GM23338 (cell line): Measurements from ENCODE around the gene BAZ1B. TPM values are rescaled to one million over a fixed set of nuclear protein-coding genes. Genes with fewer than 3 reads are reported as not detected.

ENCODE experiments used
- ATAC-seq: fragments of 200-7000 bp; cut with Tn5 transposase; 3 replicates; pipeline ENCODE4 v1.9.1; 2020
- DNase-seq: peaks from one replicate; pipeline ENCODE4 v3.0.0-alpha.2; 2015; ENCODE audit warnings: low spot score
- H2AFZ ChIP-seq: fragments of 200-600 bp; sonication (generic); 2 replicates; pipeline ENCODE4 v1.8.0; 2016; ENCODE audit warnings: antibody characterized with exemption, mild to moderate bottlenecking, moderate library complexity
- H3F3A ChIP-seq: fragments of 200-600 bp; sonication (generic); replicated peaks from 2 replicates; pipeline ENCODE4 v1.8.0; 2017; ENCODE audit warnings: antibody characterized with exemption, mixed run types, low read depth
- H3K27ac ChIP-seq: fragments of 200-600 bp; sonication (generic); 2 replicates; pipeline ENCODE4 v1.6.1; 2016; ENCODE audit warnings: low read depth
- H3K27me3 ChIP-seq: fragments of 200-600 bp; sonication (generic); 2 replicates; pipeline ENCODE4 v1.8.0; 2016; ENCODE audit warnings: mild to moderate bottlenecking, mixed run types, moderate library complexity; ENCODE audit not compliant: insufficient read depth
- H3K36me3 ChIP-seq: fragments of 200-600 bp; sonication (generic); 2 replicates; pipeline ENCODE4 v1.8.0; 2016; ENCODE audit warnings: mild to moderate bottlenecking; ENCODE audit not compliant: insufficient read depth
- H3K4me1 ChIP-seq: fragments of 200-600 bp; sonication (generic); 2 replicates; pipeline ENCODE4 v1.8.0; 2016; ENCODE audit warnings: mild to moderate bottlenecking, moderate library complexity; ENCODE audit not compliant: insufficient read depth
- H3K4me2 ChIP-seq: fragments of 200-600 bp; sonication (generic); 2 replicates; pipeline ENCODE4 v1.7.1; 2017; ENCODE audit warnings: mixed run types
- H3K4me3 ChIP-seq: fragments of 200-600 bp; sonication (generic); 2 replicates; pipeline ENCODE4 v1.6.1; 2016; ENCODE audit warnings: mixed run types
- H3K79me2 ChIP-seq: fragments of 200-600 bp; sonication (generic); replicated peaks from 2 replicates; pipeline ENCODE4 v1.8.0; 2017; ENCODE audit warnings: mild to moderate bottlenecking; ENCODE audit not compliant: insufficient read depth
- H3K9me2 ChIP-seq: fragments of 200-600 bp; sonication (generic); 2 replicates; pipeline ENCODE4 v1.8.0; 2017; ENCODE audit not compliant: insufficient read depth
- H4K20me1 ChIP-seq: fragments of 200-600 bp; sonication (generic); replicated peaks from 2 replicates; pipeline ENCODE4 v1.8.0; 2017; ENCODE audit warnings: mild to moderate bottlenecking; ENCODE audit not compliant: insufficient read depth
- H3K27ac Mint-ChIP-seq: 2 replicates; pipeline ENCODE4 v1.8.0; 2020; ENCODE audit warnings: inconsistent platforms, mild to moderate bottlenecking, moderate library complexity, mixed read lengths
- H3K27me3 Mint-ChIP-seq: 3 replicates; pipeline ENCODE4 v1.8.0; 2022; ENCODE audit warnings: low read depth, mild to moderate bottlenecking, moderate library complexity, mixed read lengths, inconsistent platforms; ENCODE audit not compliant: insufficient read depth, poor library complexity
- H3K36me3 Mint-ChIP-seq: 3 replicates; pipeline ENCODE4 v1.8.0; 2021; ENCODE audit warnings: low read depth, mild to moderate bottlenecking, inconsistent platforms, moderate library complexity, mixed read lengths
- H3K4me1 Mint-ChIP-seq: 3 replicates; pipeline ENCODE4 v1.8.0; 2020; ENCODE audit warnings: mild to moderate bottlenecking, inconsistent platforms, mixed read lengths
- H3K4me3 Mint-ChIP-seq: 3 replicates; pipeline ENCODE4 v1.8.0; 2021; ENCODE audit warnings: moderate library complexity, mild to moderate bottlenecking, inconsistent platforms, mixed read lengths
- H3K9me3 Mint-ChIP-seq: 3 replicates; pipeline ENCODE4 v1.8.0; 2020; ENCODE audit warnings: moderate library complexity, mild to moderate bottlenecking, inconsistent platforms, mixed read lengths
- CREB1 ChIP-seq: fragments of 250-450 bp; sonication (Bioruptor Pico); IDR thresholded peaks from 2 replicates; pipeline ENCODE4 v1.5.0; 2020; ENCODE audit warnings: low read depth, mild to moderate bottlenecking, moderate library complexity
- EZH2 ChIP-seq: fragments of 200-600 bp; sonication (generic); IDR thresholded peaks from one replicate; pipeline ENCODE4 v1.8.0; 2017; ENCODE audit warnings: antibody characterized with exemption, mild to moderate bottlenecking, low read depth; ENCODE audit not compliant: unreplicated experiment
- EZH2phosphoT487 ChIP-seq: fragments of 200-600 bp; sonication (generic); IDR thresholded peaks from one replicate; pipeline ENCODE4 v1.8.1; 2018; ENCODE audit warnings: antibody characterized with exemption; ENCODE audit not compliant: unreplicated experiment
- NANOG ChIP-seq: IDR thresholded peaks from 2 replicates; pipeline ENCODE4 v1.6.1; 2016; ENCODE audit warnings: antibody characterized with exemption, borderline replicate concordance
- POLR2AphosphoS5 ChIP-seq: IDR thresholded peaks from 2 replicates; pipeline ENCODE4 v1.6.1; 2016; ENCODE audit warnings: antibody characterized with exemption, low read depth
- STAT1 ChIP-seq: IDR thresholded peaks from one replicate; pipeline ENCODE4 v1.6.1; 2016; ENCODE audit warnings: antibody characterized with exemption; ENCODE audit not compliant: unreplicated experiment
- ZNF114 ChIP-seq: fragments of 250-450 bp; sonication (Bioruptor Pico); IDR thresholded peaks from 2 replicates; pipeline ENCODE4 v1.5.0; 2020; ENCODE audit warnings: mild to moderate bottlenecking, moderate library complexity
- ZNF331 ChIP-seq: fragments of 250-450 bp; sonication (Bioruptor Pico); IDR thresholded peaks from 2 replicates; pipeline ENCODE4 v1.5.0; 2020; ENCODE audit warnings: low read depth, mild to moderate bottlenecking, moderate library complexity
- polyA plus RNA-seq: library from polyadenylated mRNA; unstranded; fragments of >200 nt; fragmentation: Nextera tagmentation; extraction: Ambion mirVana; gene quantifications from 2 replicates; pipeline ENCODE4 v1.2.1, GENCODE V29; 2016
- total RNA-seq: library from RNA; depleted of rRNA; stranded (reverse); fragments of >200 nt; shearing (Covaris generic); gene quantifications from 2 replicates; pipeline ENCODE4 v1.2.3, GENCODE V29; 2014
- TF ChIP-seq, protein P1 (sequence below): IDR thresholded peaks from 2 replicates; pipeline ENCODE4 v1.6.1; 2016; ENCODE audit warnings: antibody characterized with exemption
- TF ChIP-seq, protein P2 (sequence below), 2 experiments: fragments of 200-600 bp in 1 of 2; sonication (generic) in 1 of 2; conservative IDR thresholded peaks; 2 replicates each; pipeline versions ENCODE4 v1.5.1 to v1.6.1; 2016 to 2017; ENCODE audit warnings: antibody characterized with exemption in 2 of 2, low read depth in 2 of 2, mild to moderate bottlenecking in 2 of 2, moderate library complexity in 1 of 2
- TF ChIP-seq, protein P3 (sequence below): IDR thresholded peaks from one replicate; pipeline ENCODE4 v1.6.1; 2018; ENCODE audit warnings: antibody characterized with exemption; ENCODE audit not compliant: unreplicated experiment

Gene BAZ1B
- total and polyA plus RNA-seq, 2 experiments from 2014 or later: 40.4 to 70.7 TPM

- ATAC-seq: no peak
- peak overlapping the region; percentile 84; the same call in 1 of the 2 replicates for H3K27ac Mint-ChIP-seq
- H3K4me3 Mint-ChIP-seq: no peak overlapping the region
Measured at GRCh38 chr7:73487486-73487885, 34.6 kb downstream of the BAZ1B start.

DNA sequence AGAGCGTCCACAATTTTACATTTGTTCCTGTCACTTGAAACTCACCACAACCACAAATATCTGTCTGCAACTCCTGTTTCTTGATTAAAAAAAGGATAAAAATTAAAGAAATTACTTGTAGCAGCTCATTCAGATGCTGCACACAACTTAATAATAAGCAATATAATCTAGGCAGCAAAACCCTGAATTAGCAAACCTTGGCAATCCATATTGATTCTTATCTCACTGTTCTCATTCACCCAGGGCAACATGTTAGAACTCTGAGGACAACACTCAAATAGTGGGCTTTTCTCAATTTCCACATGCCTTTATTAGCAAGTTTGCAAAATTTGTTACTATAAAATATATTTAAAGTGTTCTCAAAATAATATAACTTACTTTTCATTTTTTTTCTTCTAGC is 38.9 kb downstream of the BAZ1B start:
- Histone ChIP-seq H3K27me3 (no peaks in the 10 kb centered on the region), H3K4me2 (no peak overlapping the region), H4K20me1 (peaks cover 21% of the 10 kb centered on the region), H3K79me2 (peaks cover 89% of the 10 kb centered on the region), H3K27ac (no peak overlapping the region; the same call in 1 of the 2 replicates), H3K4me1 (peaks cover 5% of the 10 kb centered on the region; the same call in 1 of the 2 replicates), H3K9me2 (no peaks in the 10 kb centered on the region), H3K4me3 (no peak overlapping the region), H3K36me3 (peaks cover 41% of the 10 kb centered on the region), H2AFZ (no peak overlapping the region), H3F3A (no peaks in the 10 kb centered on the region)
- no peak overlapping the region for H3K4me3 Mint-ChIP-seq
- H3K27ac Mint-ChIP-seq: peak overlapping the region; percentile 82
- no peaks in the 10 kb centered on the region for H3K9me3 Mint-ChIP-seq
- H3K27me3 Mint-ChIP-seq: no peaks in the 10 kb centered on the region
- H3K36me3 Mint-ChIP-seq: peaks cover 74% of the 10 kb centered on the region
- H3K4me1 Mint-ChIP-seq: peaks cover 16% of the 10 kb centered on the region; the same call in 2 of the 3 replicates
- ATAC-seq (no peak), DNase-seq (no peak)
- TF ChIP-seq CREB1 (CRISPR knock-in tag) (no peak), POLR2AphosphoS5 (no peak), ZNF114 (CRISPR knock-in tag) (no peak), EZH2 (no peak), EZH2phosphoT487 (no peak), NANOG (no peak), STAT1 (no peak), ZNF331 (CRISPR knock-in tag) (no peak)
- TF ChIP-seq, protein P1, sequence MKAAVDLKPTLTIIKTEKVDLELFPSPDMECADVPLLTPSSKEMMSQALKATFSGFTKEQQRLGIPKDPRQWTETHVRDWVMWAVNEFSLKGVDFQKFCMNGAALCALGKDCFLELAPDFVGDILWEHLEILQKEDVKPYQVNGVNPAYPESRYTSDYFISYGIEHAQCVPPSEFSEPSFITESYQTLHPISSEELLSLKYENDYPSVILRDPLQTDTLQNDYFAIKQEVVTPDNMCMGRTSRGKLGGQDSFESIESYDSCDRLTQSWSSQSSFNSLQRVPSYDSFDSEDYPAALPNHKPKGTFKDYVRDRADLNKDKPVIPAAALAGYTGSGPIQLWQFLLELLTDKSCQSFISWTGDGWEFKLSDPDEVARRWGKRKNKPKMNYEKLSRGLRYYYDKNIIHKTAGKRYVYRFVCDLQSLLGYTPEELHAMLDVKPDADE: no peak
- TF ChIP-seq, protein P2, sequence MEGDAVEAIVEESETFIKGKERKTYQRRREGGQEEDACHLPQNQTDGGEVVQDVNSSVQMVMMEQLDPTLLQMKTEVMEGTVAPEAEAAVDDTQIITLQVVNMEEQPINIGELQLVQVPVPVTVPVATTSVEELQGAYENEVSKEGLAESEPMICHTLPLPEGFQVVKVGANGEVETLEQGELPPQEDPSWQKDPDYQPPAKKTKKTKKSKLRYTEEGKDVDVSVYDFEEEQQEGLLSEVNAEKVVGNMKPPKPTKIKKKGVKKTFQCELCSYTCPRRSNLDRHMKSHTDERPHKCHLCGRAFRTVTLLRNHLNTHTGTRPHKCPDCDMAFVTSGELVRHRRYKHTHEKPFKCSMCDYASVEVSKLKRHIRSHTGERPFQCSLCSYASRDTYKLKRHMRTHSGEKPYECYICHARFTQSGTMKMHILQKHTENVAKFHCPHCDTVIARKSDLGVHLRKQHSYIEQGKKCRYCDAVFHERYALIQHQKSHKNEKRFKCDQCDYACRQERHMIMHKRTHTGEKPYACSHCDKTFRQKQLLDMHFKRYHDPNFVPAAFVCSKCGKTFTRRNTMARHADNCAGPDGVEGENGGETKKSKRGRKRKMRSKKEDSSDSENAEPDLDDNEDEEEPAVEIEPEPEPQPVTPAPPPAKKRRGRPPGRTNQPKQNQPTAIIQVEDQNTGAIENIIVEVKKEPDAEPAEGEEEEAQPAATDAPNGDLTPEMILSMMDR (conservative IDR thresholded peaks at IDR 0.05; ENCODE audit: low read depth in 2 of 2): no peak

More at GRCh38 chr7:73487486-73487885, 34.6 kb downstream of the BAZ1B start:
- H3K9me3 Mint-ChIP-seq: no peaks in the 10 kb centered on the region
- Histone ChIP-seq H3K4me2 (no peak overlapping the region), H3K27ac (no peak overlapping the region), H4K20me1 (peaks cover 6% of the 10 kb centered on the region; the same call in 1 of the 2 replicates), H3K4me3 (no peak overlapping the region), H3K79me2 (peaks cover 86% of the 10 kb centered on the region), H3K27me3 (no peaks in the 10 kb centered on the region), H2AFZ (no peak overlapping the region), H3K36me3 (peaks cover 61% of the 10 kb centered on the region), H3K4me1 (peaks cover 5% of the 10 kb centered on the region; the same call in 1 of the 2 replicates), H3F3A (no peaks in the 10 kb centered on the region), H3K9me2 (no peaks in the 10 kb centered on the region)
- H3K36me3 Mint-ChIP-seq: peaks cover 76% of the 10 kb centered on the region
- no peak for DNase-seq
- no peak for TF ChIP-seq EZH2phosphoT487
- TF ChIP-seq STAT1: no peak
- no peak for TF ChIP-seq EZH2
- TF ChIP-seq, protein P3, sequence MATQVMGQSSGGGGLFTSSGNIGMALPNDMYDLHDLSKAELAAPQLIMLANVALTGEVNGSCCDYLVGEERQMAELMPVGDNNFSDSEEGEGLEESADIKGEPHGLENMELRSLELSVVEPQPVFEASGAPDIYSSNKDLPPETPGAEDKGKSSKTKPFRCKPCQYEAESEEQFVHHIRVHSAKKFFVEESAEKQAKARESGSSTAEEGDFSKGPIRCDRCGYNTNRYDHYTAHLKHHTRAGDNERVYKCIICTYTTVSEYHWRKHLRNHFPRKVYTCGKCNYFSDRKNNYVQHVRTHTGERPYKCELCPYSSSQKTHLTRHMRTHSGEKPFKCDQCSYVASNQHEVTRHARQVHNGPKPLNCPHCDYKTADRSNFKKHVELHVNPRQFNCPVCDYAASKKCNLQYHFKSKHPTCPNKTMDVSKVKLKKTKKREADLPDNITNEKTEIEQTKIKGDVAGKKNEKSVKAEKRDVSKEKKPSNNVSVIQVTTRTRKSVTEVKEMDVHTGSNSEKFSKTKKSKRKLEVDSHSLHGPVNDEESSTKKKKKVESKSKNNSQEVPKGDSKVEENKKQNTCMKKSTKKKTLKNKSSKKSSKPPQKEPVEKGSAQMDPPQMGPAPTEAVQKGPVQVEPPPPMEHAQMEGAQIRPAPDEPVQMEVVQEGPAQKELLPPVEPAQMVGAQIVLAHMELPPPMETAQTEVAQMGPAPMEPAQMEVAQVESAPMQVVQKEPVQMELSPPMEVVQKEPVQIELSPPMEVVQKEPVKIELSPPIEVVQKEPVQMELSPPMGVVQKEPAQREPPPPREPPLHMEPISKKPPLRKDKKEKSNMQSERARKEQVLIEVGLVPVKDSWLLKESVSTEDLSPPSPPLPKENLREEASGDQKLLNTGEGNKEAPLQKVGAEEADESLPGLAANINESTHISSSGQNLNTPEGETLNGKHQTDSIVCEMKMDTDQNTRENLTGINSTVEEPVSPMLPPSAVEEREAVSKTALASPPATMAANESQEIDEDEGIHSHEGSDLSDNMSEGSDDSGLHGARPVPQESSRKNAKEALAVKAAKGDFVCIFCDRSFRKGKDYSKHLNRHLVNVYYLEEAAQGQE: no peak
- H3K27me3 Mint-ChIP-seq: no peaks in the 10 kb centered on the region
- peaks cover 14% of the 10 kb centered on the region; the same call in 2 of the 3 replicates for H3K4me1 Mint-ChIP-seq
